HG02798 (cell line): ENCODE results near the gene HDAC4.

Experiments
- ATAC-seq: cut with Tn5 transposase; IDR thresholded peaks from one replicate; pipeline ENCODE4 v1.9.1; 2021; ENCODE audit warnings: mild to moderate bottlenecking; ENCODE audit not compliant: unreplicated experiment, poor library complexity

Gene HDAC4

DNA sequence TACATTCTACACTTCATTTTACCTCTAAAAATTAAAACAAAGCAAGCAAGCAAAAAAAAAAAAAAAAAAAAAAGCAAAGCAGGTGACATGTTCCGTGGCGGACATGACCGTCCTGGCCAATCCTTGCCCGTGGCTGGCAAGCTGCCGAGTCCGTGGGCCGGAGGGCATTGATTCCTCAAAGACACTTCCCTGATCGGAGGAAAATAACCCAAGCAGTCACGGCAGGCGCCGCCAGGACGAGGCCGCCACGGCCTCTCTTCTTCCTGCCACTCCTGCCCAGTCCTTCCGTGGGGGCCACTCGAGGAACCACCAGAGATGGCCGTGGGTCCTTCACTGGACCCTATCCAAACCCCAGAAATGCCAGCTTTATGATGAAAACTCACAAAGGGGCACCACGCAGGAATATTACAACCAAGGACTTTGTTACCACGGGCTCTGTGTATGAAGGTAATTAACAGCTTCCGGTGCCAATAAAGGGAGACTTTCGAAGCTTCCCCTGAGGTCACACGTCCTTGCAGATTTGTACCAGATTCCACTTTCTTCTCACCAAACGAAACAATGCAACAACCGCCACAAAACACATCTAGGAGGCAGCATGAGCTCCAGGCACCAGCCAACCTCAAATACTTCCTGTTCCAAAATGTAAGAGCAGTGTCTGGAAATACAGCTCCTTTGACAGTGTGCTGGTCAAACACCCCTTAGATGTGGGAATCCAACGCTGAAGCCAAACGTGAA lies 170.3 kb downstream of the HDAC4 start:
- no peak for ATAC-seq

DNA sequence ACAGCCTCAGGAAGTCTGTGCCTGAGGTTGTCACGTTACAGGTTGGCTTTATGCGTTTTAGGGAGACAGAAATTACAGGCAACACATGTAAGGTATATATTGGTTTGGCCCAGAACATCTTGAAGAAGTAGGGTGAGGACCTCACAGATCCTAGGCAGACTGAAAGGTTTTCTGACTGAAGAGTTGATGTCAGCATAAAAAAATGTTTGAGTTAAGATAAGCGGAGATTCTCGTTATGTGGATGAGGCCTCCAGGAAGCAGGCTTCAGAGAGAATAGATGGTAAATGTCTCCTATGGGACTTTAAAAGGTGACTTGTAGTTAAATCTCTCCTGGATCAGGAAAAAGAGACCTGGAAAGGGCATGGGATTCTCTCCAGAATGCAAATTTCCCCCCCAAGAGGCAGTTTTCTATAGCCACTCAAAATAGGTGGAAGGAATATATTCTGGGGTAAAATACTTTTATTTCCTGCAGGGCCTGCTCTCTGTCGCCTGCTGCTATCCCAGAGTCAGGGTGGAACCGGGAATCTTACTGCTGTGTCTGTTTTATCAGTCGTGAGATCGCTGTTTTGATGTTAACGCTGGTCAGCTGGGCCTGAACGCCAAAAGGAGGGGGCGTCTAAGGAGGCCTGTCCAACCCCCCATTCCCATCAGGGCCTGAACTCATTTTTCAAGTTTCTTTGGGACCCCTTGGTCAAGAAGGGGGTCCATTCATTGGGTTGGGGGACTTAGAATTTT lies 171.1 kb downstream of the HDAC4 start:
- ATAC-seq: no peak

GRCh38 chr2:239227661-239228371 lies 173.0 kb downstream of the HDAC4 start:
- ATAC-seq: no peak

- no peak for ATAC-seq
Measured at GRCh38 chr2:239226677-239227581, 173.9 kb downstream of the HDAC4 start.

GRCh38 chr2:239225871-239226561 lies 174.8 kb downstream of the HDAC4 start:
- ATAC-seq: no peak

GRCh38 chr2:239225371-239225851 lies 175.4 kb downstream of the HDAC4 start:
- ATAC-seq: no peak

DNA sequence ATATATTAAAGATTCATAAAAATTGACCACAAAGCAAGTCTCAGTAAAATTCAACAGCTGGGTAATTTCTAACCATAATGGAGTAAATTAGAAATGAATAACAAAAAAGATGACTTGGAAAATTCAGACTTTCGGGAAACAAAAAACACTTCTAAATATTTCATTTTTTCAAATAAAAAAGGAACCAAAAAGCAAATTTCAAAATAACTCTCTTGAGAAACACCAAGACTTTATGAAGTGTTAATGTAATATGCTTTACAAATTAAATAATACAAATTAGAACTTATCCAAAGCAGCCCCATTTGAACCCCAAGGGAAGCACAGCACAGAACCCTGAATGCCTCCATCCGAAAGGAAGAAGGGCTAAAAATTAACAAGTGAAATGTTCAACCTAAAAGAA lies 175.9 kb downstream of the HDAC4 start:
- ATAC-seq: no peak

DNA sequence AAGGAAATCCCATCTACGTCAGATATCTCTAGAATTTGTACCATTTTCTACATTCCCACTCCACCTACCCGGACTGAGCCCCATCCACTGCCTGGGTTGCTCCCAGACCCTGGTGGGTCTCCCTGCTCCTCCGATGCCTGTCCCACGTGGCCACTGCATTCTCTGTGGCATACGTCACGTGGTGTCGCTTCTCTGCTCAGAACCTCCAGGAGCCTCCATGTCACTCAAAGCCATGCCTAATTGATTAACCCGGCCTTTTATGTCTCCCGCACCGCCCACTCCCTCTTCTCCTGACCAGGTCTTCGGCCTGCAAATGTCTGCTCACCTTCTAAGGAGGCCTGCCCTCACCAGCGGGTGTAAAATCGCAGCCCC lies 176.6 kb downstream of the HDAC4 start:
- no peak for ATAC-seq

DNA sequence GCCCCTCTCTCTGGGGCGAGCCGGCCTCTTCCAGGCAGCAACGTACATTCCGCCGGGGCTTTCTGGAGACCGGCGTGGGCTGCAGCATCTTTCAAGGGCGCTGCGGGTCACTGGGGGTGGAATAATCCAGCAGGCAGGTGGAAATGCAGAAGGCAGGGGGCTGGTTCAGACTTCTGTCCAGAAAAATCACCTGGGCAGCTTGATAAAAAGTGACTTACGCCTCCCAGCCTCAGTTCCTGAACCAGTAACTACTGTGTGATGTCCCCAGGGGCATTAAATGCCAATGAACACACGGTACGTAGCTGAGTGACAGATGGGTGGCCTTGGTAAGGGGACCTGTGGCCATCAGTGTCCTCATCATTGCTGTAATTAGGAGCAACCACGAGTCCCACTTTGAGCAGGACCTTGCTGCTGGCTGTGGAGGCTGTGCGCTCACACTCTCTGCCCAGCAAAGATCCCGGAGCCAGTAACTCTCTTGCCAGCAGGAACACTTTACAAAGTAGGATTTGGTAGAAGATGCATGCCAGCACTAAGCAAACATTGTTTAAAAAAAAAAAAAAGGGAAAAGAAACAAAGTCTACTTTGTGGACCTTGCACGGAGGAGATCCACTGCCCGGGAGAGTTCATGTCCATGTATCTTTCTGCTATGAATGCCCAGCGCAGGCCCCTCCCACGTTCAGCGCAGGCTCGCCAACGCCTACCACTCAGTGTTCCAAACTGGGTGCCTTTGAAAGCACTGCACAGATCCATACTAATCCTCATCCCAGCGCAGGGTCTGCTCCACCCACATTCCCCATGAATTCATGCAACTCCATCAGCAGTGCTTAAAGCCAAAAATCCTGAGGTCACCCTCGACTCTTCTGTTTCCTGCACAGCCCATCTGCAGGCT lies 177.3 kb downstream of the HDAC4 start:
- no peak for ATAC-seq

DNA sequence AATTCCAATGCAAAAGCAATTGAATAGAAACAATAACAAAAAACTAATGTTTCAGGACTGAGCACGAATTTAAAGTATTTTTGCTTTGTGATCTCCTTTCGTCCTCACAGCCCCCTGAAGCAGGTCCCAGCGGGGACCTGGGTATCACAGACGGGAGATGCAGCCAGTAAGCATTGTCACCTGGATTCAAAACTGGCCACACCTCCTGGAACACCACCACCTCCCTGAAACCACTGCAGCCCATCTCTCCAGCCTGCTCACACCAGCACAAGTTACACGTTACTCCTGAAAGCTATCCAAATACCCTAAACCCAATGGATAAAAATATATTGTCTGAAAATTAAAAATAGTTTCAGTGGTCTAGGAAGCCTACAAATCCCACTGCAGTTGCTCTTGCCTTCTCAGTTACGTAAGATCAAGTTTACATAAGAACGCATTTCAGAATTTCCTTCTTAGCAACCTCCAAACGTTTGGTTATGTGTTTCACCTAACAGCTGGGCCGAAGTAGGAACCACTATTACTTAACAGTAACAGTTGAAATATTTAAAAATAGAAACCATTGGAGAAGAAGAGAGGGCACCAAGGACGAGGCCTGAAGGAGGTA lies 178.0 kb downstream of the HDAC4 start:
- ATAC-seq: no peak

GRCh38 chr2:239222312-239222660 lies 178.5 kb downstream of the HDAC4 start:
- ATAC-seq: no peak

GRCh38 chr2:239220981-239221396 lies 179.8 kb downstream of the HDAC4 start:
- ATAC-seq: no peak

GRCh38 chr2:239220341-239220740 lies 180.5 kb downstream of the HDAC4 start:
- no peak for ATAC-seq

DNA sequence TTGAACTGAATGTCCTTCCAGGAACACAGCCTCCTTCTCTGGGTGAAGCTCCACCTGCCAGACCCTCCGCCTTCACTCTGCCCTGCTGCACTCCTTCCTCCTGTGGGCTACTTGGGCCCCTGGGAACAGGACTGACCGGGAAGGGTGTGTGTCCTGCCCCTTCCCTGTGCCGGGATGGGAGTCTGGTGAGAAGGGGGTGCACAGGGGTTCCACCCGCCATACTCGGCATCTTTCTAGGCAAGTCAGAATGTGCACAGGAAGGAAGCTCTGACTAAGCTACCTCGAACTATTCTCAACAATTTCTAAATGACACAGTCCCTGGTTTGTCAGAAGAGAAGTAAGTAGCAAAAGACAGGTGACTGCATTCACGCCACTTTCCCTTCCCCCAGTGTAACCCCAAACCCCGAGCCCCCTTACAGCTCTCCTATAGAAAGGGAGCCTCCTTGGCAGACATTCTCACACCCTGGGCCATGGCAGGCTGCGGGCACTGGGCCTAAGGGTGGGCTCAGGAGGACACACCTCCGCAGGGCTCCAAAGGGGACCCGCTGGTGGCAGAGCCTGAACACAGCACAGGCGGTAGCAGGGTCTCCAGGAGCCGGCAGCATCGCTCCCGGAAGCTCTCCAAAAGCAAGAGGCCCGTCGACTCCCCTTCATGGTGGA lies 184.1 kb downstream of the HDAC4 start:
- no peak for ATAC-seq

DNA sequence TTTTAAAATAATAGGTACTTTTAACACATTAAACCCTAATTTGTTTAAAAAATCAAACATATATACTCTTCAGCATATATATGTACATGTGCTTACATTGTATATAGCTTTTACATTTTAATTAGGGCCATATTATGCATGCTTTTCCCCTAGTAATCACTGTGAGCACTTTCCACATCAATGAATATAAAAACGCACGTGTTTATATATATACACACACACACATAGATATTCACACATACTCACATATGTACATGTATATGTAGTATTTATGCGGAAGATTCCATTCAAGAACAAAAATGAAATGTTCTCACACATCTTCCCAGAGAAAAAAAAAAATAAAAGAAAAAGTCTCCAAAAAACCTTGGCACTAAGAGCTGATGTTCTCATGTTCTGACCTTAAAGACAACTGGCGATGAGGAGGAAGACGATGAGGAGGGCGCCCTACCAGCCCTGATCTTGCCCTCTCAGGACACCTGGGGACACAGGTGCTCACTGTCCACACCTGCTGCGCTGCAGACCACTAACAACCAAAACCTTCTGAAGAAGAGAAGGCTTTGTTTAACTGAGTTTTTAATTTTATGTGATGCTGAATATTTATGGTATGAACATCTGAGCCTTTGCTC lies 184.7 kb downstream of the HDAC4 start:
- no peak for ATAC-seq

GRCh38 chr2:239215136-239215925 lies 185.5 kb downstream of the HDAC4 start:
- ATAC-seq: no peak

- no peak for ATAC-seq
Measured at GRCh38 chr2:239214725-239215124, 186.1 kb downstream of the HDAC4 start.
